Measurements from ENCODE around the gene MPND. TPM values are rescaled to one million over a fixed set of nuclear protein-coding genes. Genes with fewer than 3 reads are reported as not detected.
"Not testable (repeated sequence)": the region's sequence is repeated elsewhere in the genome, so short reads cannot be mapped to it uniquely, and the experiment has no call there.

Gene MPND
- total RNA-seq, 3 donors from 2014 or later, result 43.8 to 82.8 (median 49.0) TPM

GRCh38 chr19:4327877-4328242 is 15.5 kb upstream of the MPND start:
- no peak for TF ChIP-seq CTCF (IDR thresholded peaks at IDR 0.05)
- H3K9me3 ChIP-seq, result no peaks in the 10 kb centered on the region
- peak; percentile 48 for ATAC-seq
- intact Hi-C loops (cut with DNase I, micrococcal nuclease), result no loop called here
- no peak overlapping the region for H3K4me3 ChIP-seq
- H3K4me1 ChIP-seq (ENCODE audit: low read depth), result peaks cover 6% of the 10 kb centered on the region
- DNase-seq, result no peak
- H3K36me3 ChIP-seq (ENCODE audit: low read depth), result no peaks in the 10 kb centered on the region

GRCh38 chr19:4328243-4328990 is 14.9 kb upstream of the MPND start:
- peaks cover 6% of the 10 kb centered on the region for H3K4me1 ChIP-seq (ENCODE audit: low read depth)
- no peak for TF ChIP-seq CTCF (IDR thresholded peaks at IDR 0.05)
- intact Hi-C loops (cut with DNase I, micrococcal nuclease), result no loop called here
- no peaks in the 10 kb centered on the region for H3K9me3 ChIP-seq
- no peak overlapping the region for H3K4me3 ChIP-seq
- ATAC-seq, result peak; percentile 93
- DNase-seq, result peak; percentile 95 to 99 (median 96)
- H3K36me3 ChIP-seq (ENCODE audit: low read depth), result no peaks in the 10 kb centered on the region

GRCh38 chr19:4328991-4329681 is 14.2 kb upstream of the MPND start:
- intact Hi-C loops (cut with DNase I, micrococcal nuclease), result not testable (repeated sequence)
- DNase-seq, result peak in 1 of 3 donors; percentile 45

GRCh38 chr19:4329858-4330257 is 13.5 kb upstream of the MPND start:
- Histone ChIP-seq H3K36me3 (ENCODE audit: low read depth) (no peaks in the 10 kb centered on the region), H3K4me3 (no peak overlapping the region), H3K9me3 (no peaks in the 10 kb centered on the region), H3K4me1 (ENCODE audit: low read depth) (peaks cover 6% of the 10 kb centered on the region)
- no peak for TF ChIP-seq CTCF (IDR thresholded peaks at IDR 0.05)
- ATAC-seq (no peak), DNase-seq (no peak)
- intact Hi-C loops (cut with DNase I, micrococcal nuclease), result no loop called here

More at GRCh38 chr19:4328991-4329681, 14.2 kb upstream of the MPND start:
- not testable (repeated sequence) for H3K4me1 ChIP-seq (ENCODE audit: low read depth); H3K9me3 ChIP-seq; H3K4me3 ChIP-seq; H3K36me3 ChIP-seq (ENCODE audit: low read depth); ATAC-seq

- intact Hi-C loops (cut with DNase I, micrococcal nuclease), result no loop called here
- no peak for ATAC-seq
Measured at GRCh38 chr19:4334929-4335570, 8.3 kb upstream of the MPND start.

More at GRCh38 chr19:4334929-4335570, 8.3 kb upstream of the MPND start:
- DNase-seq, result no peak
- no peak for TF ChIP-seq CTCF (IDR thresholded peaks at IDR 0.05)
- Histone ChIP-seq H3K9me3 (no peaks in the 10 kb centered on the region), H3K36me3 (ENCODE audit: low read depth) (no peaks in the 10 kb centered on the region), H3K4me1 (ENCODE audit: low read depth) (peaks cover under 1% of the 10 kb centered on the region), H3K4me3 (no peak overlapping the region)
